CD4-positive, alpha-beta T cell treated with Interleukin-10 for 1 hour (primary cell): ENCODE results near the gene THRB.

ENCODE experiments used
- DNase-seq: peaks from one replicate; pipeline ENCODE4 v3.0.0-alpha.2; 2020

Gene THRB

DNA sequence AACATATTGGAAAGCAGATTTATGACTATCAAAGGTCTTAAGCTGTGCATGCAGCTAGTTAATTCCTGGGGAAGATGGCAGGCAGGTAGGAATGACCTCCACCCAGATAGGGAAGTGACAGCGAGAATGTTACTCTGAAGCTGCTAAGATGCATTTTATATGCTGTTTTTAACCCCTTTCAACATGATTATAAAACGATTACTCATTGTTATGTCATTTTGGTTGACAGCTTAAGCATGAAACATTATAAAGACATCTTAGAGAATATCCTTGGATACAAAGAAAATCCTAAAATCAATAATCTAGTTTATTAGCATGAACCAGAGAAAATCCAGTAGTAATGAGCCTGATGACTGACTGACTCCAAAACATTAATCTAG is 329.1 kb downstream of the THRB start:
- no peak for DNase-seq

DNA sequence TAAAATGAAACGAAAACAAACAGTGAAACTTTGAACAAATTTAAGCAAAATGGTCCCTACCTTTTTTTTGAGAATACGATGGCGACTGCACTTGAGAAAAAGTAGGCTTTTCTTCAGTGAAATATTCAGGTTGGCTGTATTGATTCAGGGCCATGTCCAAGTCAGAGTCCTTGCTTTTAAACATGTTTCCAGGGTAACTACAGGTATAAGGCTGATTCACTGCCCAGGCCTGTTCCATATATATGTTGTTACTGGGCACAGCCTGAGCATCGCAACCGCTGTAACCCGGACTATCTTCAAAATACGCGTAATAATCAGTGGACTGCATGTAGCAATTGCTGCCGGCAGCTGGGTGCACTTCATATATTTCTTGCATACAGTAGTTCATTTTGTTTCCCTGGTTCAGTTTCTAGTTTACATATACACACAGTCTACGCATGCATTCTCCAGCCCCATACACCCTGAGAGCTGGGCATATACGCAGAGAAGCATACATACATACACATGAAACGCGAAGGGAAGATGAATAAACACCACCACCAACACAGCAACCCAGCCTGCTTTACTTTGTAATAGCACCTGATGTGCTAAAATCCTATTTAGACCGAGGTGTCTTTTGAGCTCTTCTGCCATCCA is 329.6 kb downstream of the THRB start:
- no peak for DNase-seq

GRCh38 chr3:24162929-24163328 is 331.7 kb downstream of the THRB start:
- DNase-seq = no peak

DNA sequence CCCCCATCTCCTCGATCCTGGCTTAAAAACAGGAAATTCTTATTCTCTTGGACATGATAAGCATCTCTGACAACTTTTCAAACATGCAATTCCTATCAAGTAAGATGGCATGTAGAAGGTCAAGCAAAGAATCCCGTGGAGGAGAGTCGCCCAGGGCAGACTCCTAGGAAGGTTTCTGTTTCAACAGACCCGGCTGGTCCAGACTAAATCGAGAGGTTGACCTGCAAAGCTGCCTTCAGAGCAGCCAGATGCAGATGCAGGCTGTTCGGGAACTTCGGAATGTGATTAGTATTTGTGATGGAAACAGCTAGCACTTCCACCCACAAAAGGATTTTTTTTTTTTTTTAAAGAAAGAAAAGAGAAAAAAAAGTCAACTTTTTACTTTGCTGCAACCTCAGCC is 332.8 kb downstream of the THRB start:
- no peak for DNase-seq

DNA sequence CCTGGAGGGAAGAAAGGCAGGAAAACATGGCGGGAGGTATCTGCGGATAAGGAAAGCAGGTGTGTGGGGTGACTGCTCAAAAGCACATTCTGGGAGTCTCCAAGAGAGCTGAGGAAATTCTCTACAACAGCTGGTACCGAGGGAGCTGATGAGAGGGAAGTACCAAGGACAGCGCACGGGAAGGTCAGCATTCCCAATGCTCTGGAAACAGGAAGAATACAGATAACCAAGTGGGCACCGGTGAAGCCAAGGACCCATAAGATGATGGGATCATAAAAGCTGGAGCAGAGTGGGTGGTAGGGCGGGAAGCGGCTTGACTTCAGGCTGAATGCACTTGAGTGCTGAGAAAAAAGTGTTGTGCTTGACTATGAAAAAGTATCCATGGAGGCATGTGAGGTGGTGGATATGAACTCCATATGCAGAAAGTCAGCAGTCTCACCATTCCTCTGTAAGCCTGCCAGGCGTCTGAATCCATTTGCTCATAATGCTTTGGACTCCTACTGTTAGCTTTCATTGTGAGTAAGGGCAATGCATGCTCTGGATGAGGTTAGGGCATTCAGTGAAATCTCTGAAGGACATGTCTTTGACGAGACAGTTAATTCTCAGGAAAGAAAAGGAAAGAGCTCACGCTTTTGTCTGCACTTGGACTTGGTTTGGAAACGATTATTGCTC is 334.1 kb downstream of the THRB start:
- no peak for DNase-seq

- no peak for DNase-seq
Measured at GRCh38 chr3:24158761-24159454, 335.7 kb downstream of the THRB start.

GRCh38 chr3:24157106-24157505 is 337.5 kb downstream of the THRB start:
- DNase-seq = no peak

- DNase-seq = no peak
Measured at GRCh38 chr3:24156466-24156865, 338.2 kb downstream of the THRB start.

GRCh38 chr3:24155276-24155675 is 339.4 kb downstream of the THRB start:
- DNase-seq = no peak

DNA sequence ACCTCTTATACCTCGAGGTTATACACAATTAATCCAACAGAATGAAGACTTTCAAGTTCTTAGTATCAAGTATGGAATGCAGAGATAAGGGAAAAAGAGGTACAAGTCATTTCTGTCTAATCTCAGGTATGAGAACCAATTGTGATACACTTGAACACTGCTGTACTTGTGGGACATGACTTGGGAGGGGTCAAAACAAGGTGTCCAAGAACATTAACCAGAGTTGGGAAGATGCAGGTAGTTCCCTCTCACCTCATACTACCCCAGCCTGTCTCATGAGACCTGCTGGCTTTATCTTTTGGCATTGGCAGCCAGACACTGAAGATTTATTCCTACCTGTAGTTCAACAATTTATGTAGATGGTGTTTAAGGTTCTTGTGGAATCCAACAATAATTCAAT is 339.9 kb downstream of the THRB start:
- no peak for DNase-seq

- no peak for DNase-seq
Measured at GRCh38 chr3:24154013-24154695, 340.5 kb downstream of the THRB start.

DNA sequence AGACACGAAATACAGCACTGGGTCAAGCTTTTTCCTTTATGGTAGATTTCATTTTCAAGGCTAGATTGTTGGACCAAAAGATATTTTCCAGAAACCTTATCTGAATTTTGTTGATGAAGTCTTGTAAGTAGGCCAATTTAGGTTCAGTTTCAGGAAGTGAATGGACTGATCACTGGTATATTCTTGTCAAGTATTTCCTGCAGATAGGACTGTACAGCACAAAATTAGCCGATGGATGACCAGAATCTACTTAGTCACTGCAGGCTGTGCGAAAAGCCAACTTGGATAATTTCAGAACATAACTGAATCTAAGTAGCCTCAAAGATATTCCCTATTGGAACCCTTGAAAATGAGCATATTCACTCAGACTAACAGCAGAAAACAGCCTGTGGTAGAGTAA is 343.1 kb downstream of the THRB start:
- no peak for DNase-seq

GRCh38 chr3:24149032-24149431 is 345.6 kb downstream of the THRB start:
- no peak for DNase-seq

DNA sequence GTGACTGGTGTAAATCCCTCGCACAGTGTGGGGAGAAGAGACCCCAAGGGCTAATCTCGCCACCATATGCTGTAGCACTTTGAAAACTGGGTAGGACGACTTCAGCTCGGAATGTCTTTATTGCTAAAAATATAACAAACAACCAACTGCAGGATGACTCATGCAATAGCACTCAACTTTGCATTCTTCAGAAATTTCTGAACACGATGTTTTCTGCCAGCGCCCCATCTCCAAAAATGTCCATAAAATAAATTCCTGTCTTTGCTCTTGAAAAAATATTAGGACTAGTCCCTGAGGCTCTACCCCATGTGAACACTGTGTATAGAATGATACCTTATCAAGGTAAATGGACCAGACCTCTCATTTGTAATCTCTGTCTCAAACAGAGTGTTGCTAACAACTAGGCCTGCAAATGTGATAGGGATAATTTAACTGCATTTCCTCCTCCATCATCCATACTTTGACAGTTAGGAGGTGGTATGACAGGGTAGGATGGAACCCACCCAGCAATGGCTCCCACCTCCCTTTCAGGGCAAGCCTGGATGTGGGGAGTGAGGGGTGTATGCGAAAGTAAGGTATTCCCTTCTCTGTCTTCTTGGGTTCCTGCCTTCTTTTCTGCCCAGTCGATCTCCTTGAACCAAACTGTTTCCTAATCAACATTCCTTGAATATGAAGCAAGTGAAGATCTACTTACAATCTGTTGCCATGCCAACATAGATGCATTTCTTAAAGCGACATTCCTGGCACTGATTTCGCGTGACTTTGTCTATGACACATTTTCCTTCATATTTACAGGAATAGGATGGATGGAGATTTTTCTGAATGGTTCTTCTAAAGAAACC is 348.4 kb downstream of the THRB start:
- no peak for DNase-seq

- DNase-seq = no peak
Measured at GRCh38 chr3:24145481-24145880, 349.2 kb downstream of the THRB start.

DNA sequence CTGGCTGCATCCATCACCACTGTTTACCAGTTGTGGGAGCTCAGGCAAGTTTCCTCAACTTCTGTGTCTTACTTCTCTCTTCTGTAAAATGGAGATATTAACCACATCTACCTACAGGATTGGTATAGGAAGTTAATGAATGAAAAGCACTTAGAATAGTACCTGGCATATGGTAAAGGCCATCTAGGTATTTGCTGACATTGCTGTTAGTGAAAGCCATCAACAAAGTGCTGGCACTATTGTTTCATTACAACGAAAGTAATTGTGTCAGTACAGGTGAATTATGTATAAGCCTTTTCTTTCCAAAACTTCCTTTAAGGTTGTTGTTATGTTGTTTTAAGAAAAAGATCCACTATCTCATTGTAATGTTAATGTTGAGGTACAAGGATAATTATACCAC is 352.5 kb downstream of the THRB start:
- DNase-seq = no peak

- DNase-seq = no peak
Measured at GRCh38 chr3:24141548-24141947, 353.1 kb downstream of the THRB start.

DNA sequence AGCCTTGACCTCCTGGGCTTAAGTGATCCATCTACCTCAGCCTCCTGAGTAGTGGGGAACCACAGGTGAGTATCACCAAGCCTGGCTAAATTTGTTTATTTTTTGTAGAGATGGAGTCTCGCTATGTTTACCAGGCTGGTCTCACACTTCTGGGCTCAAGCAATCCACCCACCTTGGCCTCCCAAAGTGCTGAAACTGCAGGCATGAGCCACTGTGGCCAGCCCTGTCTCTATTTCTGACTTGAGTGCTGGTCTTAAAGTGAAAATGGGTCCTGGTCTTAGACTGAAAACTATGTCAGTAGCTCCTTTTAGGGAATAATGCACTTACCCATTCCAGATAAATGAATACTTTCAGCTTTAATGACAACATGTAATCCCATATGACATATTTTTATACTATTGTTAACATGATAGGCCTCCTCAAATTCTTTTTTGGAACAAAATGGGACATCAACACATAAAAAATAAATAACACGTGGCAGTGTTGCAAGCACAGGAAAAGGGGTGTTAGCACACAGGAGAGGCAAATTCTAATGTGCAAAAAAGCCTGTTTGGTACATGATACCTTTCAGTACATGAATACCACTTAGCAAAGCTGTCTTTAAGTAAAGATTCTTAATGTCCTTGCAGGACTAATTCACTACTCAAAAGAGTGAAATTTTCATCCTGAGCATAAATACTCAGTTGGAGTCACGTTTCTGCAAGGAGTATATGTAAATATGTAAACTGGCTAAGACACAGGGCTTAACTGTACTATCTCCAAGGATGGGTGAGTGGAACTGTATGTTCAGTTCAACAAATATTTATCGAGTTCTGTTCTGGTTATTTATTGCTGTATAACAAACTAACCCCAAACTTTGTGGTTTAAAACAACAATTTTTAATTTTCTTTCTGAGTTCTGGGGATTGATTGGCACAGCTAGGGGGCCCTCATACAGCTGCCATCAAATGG is 354.9 kb downstream of the THRB start:
- DNase-seq = no peak

DNA sequence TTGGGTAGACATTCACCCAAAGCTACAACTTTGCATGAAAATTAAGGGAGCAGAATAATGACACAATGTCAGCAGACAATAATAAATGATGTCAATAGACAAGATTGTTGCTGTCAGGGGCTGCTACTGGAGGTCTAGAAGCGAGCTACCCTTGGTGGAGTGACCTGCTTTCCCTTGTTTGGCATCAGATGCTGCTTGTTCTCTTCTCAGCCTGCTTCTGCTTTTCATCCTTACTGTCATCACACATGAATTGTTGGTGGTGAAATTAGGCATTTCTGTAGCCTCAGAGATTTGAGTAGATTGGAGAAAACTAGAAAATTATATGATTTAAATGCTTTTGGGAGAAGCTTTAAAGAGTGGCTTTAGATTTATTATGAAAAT is 355.8 kb downstream of the THRB start:
- no peak for DNase-seq

DNA sequence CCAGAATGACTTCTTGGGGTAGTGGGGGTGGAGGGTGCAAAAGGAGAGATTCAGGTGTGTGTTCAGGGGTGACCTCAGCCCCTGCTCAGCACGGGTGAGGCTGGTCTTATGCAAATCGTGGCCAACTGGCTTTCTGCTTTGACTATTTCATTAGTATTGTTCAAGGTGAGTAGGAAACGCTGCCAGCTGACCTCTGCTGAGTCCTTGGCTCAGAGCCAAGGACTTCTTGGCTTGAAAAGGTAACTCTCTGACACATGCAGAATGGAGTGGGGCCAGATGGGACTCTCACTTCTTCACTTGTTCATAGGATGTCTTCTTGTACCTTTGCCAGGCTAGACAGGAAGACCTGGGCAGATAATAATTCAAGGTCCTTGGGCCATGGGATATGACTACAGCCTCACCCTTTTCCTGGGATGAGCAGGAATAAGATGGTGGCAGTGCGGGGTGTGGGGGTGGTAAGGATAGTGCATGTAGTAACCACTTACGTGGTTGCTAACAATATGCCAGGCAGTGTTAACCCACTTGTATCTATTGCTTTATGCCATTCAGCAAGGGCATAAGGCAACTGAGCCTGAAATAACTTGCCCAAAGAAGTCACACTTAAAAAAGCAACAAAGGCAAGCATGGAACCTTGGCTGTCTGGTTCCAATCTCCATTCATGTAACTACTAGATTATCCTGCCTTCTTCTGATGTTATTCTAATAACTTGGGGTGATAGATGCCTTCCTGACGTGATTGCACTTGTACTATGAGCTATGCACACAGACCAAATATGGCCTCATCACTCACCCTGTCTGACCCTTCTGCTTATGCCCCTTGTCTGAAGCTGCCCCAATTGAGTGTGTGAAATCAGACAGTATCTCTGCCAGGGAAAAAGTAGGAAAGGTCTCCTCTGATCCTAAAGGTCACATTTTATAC is 356.4 kb downstream of the THRB start:
- no peak for DNase-seq

DNA sequence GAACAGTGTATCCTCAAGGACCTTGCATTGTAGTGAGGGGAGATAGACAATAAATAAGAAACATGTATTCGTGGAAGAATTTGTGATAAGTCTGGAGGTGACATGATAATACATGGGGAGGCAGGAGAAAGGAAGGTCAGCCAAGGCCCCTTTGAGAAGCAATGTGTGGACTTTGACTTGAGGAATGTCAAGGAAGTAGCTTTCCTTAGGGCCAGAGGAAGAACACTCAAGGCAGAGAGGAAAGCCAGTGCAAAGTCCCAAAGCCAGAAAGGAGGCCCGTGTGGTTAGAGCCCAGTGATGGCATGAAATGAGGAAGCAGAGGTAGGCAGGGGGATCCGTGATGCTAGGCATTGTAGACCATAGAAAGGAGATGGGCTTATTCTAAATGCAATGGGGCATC is 357.3 kb downstream of the THRB start:
- DNase-seq = no peak
